ENCODE results near the gene ANXA8.
"Not testable (repeated sequence)": the region's sequence is repeated elsewhere in the genome, so short reads cannot be mapped to it uniquely, and the experiment has no call there.

The ANXA8 gene

GRCh38 chr10:47462577-47463358, 21.1 kb downstream of the ANXA8 start:
- DNase-seq: not testable (repeated sequence)

GRCh38 chr10:47461261-47461687, 22.6 kb downstream of the ANXA8 start:
- DNase-seq: peak; percentile 58

DNA sequence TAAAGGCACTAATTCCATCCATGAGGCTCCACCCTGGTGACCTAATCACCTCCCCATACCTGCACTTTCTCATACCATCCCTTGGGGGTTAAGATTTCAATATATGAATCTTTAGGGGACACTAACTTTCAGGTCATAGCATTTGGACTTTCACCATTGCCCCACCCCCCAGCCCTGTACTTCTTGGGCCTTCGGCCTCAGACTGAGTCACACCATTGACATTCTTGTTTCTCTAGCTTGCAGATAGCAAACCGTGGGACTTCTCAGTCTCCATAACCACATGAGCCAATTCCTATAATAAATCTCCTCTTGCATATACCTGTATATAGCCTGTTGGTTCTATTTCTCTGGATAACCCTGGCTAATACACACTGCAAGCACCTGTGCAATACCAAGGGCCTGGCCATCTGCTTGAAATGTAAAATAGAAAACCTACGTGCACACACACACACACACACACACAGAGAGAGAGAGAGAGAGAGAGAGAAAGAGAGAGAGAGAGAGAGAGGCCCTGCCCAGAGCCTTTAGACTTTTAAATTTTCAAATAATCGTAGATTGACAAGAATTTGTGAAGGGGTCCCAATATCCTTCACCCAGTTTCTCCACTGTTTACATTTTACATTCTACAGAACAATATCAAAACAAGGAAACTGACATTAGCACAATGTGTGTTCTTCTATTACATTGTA, 25.3 kb downstream of the ANXA8 start:
- DNase-seq: peak; percentile 71

- no peak for DNase-seq
Observed at GRCh38 chr10:47457826-47458225, 26.1 kb downstream of the ANXA8 start.

GRCh38 chr10:47457528-47457820, 26.4 kb downstream of the ANXA8 start:
- peak; percentile 4 for DNase-seq

DNA sequence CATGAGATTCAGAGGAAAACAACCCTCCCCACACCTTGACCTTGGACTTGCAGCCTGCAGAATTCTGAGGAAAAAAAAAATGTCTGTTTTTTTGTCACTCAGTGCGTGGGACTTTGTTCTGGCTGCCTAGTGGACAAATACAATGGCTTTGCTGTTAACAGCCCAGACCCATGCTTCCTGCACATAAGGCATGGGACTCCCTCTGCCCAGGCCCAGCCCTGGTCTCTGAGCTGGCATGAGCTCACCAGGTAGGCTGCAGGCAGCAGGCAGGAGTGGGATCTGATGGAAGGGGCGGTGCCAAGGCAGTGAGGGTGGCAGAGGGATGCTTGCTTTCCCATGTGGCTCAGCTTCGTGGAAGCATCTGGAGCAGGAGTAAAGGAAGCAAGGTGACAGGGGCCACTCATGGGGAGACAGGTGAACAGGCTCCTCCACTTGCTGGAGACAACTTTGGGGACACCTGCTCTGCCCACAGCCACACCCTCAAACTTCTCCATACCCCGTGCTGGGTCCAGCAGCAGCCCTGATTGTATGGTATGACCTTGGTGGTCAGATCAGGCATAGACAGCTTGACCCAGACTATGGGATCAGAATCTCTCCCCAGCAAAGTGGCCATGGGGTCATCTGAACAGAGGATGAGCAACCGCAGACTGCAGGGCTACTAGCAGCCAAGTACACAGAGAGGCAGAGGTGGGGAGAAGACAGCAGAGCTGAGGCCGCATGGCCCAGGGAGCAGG, 27.0 kb downstream of the ANXA8 start:
- no peak for DNase-seq

DNA sequence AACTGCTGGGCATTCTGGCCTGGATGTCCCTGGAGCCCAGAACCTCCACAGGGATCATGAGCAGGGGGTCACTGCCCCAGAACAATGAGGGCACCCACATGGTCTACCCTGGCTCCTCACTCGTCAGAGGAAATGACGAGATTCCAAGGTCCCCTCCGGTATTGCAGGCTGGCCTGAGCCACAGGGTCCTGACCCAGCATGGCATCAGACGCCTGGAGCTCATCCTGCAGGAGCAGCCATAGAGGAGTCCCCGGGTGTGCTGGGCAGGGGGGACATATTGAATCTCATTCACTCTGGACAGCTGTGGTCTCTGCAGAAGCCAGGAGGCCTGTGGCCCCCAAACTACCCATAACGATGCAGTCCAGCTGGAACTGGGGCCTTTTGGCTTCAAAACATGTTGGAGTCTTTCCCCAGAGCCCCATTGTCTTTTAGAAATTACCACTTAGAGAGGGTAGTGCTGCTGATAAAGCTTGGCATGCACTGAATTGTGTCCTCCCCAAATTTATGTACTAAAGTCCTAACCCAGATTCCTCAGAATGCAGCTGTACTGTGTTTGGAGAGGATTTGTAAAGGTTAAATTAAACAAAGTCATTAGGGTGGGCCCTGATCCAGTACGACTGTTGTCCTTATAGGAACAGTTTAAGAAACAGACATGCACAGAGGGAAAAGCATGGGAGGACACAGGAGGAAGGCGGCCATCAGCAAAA, 27.7 kb downstream of the ANXA8 start:
- no peak for DNase-seq

GRCh38 chr10:47455350-47456078, 28.4 kb downstream of the ANXA8 start:
- DNase-seq: not testable (repeated sequence)

DNA sequence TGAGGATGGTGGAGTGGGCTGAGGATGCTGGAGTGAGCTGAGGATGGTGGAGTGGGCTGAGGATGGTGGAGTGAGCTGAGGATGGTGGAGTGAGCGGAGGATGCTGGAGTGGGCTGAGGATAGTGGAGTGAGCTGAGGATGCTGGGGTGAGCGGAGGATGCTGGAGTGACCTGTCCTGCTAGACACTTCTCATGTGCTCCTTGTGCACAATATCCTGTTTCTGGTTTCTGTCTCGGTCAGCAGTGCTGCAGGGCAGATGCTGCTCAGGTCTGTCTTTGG, 29.2 kb downstream of the ANXA8 start:
- DNase-seq: no peak

GRCh38 chr10:47454008-47454779, 29.7 kb downstream of the ANXA8 start:
- DNase-seq: no peak

DNA sequence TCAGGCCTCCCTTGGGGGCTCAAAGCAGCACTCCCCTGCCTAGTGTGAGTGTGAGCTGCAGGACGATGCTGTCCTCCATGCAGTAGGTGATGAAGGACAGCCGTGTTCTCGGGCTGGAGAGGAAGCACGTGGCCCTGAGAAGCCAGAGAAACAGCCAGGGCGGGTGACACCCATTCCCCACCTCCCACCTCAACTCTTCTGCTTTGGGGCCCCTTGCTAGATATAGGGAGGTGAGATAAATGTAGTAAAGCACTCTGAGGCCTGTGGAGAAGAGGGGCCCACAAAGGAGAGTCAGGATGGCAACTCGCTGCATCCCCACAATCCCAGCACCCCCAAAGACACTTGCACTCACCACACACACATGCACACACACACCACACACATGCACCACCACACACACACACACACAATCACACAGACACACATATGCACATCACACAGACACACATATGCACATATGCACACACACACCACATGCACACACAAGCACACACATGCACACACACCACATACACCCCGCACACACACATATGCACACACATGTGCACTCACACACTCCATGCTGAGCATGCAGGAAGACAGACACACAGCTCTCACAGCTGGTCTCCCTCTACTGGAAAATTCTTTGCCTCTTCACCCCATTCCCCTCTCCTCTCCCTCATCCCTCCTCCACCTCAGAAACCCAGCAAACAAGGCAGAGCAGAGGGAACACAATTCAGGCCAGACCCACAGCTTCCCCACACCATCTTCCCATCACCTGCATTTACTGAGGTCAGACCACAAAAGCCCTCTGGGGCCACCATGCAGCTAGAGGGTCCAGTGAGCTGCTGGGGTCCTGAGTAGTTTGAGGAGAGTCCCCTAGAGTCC, 30.5 kb downstream of the ANXA8 start:
- DNase-seq: no peak

GRCh38 chr10:47452495-47453140, 31.3 kb downstream of the ANXA8 start:
- no peak for DNase-seq

DNA sequence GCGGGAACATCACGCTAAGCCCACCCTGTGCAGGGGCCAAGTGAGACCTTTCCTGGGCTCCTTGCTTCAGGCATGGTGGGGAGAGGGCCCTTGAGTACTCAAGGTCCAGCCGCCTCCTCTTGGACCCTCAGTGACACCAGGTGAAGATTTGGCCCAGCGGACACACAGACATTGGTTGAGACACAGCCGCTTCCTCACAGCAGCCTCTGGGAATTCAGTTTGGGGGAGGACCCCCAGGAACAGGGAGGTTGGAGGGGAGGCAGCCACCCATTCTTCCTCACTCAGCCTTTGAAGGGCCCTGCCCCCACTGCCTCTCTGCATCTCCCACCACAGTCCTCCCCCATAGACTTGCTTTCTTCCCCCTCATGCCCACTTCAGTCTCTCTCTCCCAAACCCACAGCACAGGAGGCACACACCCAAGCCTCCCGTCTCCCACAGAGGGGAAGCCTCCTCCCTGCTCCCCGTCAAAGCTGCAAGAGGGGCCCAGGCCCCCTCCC, 31.9 kb downstream of the ANXA8 start:
- no peak for DNase-seq

DNA sequence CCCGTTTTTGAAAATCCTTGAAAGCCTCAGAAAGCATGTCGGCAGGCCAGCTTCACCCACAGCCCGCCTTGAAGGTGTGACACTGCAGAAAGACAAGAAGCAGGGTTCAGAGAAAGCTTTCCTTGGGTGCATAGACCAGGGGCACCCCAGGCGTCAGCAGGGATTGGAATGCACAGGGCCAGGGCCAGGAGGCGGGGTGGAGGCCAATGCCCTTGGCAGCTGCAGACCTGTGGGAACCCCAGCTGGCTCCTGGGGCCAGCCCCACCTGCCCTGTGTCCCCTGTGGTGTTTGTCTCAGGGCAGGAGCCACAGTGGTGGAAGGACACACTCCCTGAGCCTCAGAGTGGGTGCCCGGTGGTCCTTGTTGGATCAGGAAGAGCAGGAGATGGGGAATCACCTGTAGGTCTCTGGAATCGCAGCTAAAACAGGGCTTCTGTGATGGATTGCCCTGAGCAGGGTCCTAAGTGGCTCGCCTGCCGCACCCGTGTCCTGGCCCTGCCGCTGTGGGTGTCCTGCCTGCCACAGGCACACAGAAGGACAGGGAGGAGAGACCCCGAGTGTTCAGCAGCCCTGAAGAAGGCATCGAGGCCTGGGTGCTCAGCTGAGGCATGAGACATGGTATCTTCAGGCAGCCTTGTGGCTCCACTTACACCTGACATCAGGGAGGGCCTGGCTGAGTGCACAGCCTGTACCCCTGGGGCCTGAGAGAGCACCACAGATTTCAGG, 32.5 kb downstream of the ANXA8 start:
- no peak for DNase-seq

- DNase-seq: no peak
Observed at GRCh38 chr10:47450442-47450841, 33.5 kb downstream of the ANXA8 start.

DNA sequence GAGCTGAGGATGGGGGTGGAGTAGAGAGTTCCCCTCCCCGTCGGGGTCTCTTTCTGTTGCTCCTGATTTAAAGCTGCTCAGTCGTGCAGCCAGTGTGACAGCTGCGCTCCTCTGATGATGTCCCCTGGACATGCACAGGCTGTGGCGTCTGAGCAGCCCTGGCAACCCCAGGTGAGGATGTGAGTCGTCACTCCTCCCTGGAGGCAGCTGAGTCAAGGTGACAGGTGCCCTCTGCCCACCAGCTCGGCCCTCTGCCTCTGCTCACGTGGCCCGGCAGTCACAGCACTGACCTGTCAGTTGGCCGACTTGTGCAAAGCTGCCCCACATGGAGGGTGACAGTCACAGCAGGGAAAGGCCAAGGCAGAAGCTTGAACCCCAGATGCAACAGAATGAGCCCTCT, 33.9 kb downstream of the ANXA8 start:
- no peak for DNase-seq

- DNase-seq: no peak
Observed at GRCh38 chr10:47449102-47449978, 34.6 kb downstream of the ANXA8 start.

DNA sequence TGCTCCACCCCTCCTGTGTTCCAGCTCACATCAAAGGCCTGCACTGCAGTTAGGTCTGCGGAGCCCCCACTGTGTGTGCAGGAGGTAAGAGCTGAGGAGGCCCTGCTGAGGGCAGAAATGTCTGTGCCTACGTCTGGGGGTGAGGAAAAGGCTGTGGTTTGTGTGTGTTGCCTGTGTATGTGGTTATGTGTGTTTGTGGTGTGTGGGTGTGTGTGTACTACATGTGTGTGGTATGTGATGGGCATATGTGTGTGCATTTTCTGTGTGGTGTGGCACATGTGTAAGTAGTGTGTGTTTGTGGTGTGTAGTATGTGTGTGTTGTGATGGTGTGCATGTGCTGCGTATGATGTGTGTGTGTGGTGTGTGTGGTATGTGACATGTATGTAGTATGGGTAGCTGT, 36.2 kb downstream of the ANXA8 start:
- DNase-seq: no peak
